ENCODE measurements around the gene ESPN. TPM values are rescaled to one million over a fixed set of nuclear protein-coding genes. Genes with fewer than 3 reads are reported as not detected.

The ESPN gene
- total and polyA plus RNA-seq, 2 of the 8 experiments (the other 6 are each of a cell fraction or from before 2014, with no cell fraction given), result 5.2 to 16.3 TPM

GRCh38 chr1:6401673-6402072, 22.9 kb upstream of the ESPN start:
- Histone ChIP-seq H3K23ac (ENCODE audit: insufficient read length) (no peak overlapping the region), H3K79me2 (ENCODE audit: control insufficient read depth in 1 of 2, insufficient read depth in 2 of 2, low read length in 2 of 2) (no peaks in the 10 kb centered on the region), H2BK5ac (ENCODE audit: low read depth, low read length) (no peak overlapping the region), H4K5ac (ENCODE audit: insufficient read length, low read depth, low read length) (no peak overlapping the region), H2BK12ac (ENCODE audit: low read depth, low read length) (no peak overlapping the region), H4K91ac (replicated peaks; ENCODE audit: insufficient read length, low read length) (no peak overlapping the region), H3K56ac (replicated peaks; ENCODE audit: insufficient read length, low read depth, low read length) (no peak overlapping the region), H3K23me2 (ENCODE audit: low read depth, low read length) (no peaks in the 10 kb centered on the region), H3K4me3 (ENCODE audit: extremely low read depth in 1 of 4, insufficient read depth in 2 of 4, low read depth in 3 of 4, low read length in 4 of 4) (no peak overlapping the region), H2BK120ac (replicated peaks; ENCODE audit: low read depth, low read length) (no peak overlapping the region), H4K8ac (ENCODE audit: extremely low read depth, insufficient read depth, low read length) (no peak overlapping the region), H3K27ac (ENCODE audit: low read depth, low read length) (no peak overlapping the region), H2AFZ (ENCODE audit: low read length) (no peak overlapping the region), H3K4me2 (ENCODE audit: insufficient read depth in 1 of 2, low read depth in 2 of 2, low read length in 2 of 2) (no peak overlapping the region), H2BK15ac (ENCODE audit: low read length) (no peak overlapping the region), H3K14ac (ENCODE audit: insufficient read length) (no peak overlapping the region), H3K4me1 (replicated peaks in 1 of 4; ENCODE audit: control insufficient read depth in 3 of 4, insufficient read depth in 4 of 4, low read length in 3 of 4) (no peaks in the 10 kb centered on the region), H3K9ac (replicated peaks in 1 of 4; ENCODE audit: extremely low read depth in 1 of 4, low read depth in 3 of 4, low read length in 3 of 4) (no peak overlapping the region), H3K36me3 (ENCODE audit: control insufficient read depth in 2 of 4, insufficient read depth in 4 of 4, low read length in 3 of 4) (no peaks in the 10 kb centered on the region), H3K9me3 (ENCODE audit: insufficient read depth in 2 of 2, low read depth in 1 of 2, low read length in 1 of 2) (no peaks in the 10 kb centered on the region), H3K79me1 (ENCODE audit: low read depth, low read length) (no peaks in the 10 kb centered on the region), H2BK20ac (ENCODE audit: low read length) (no peak overlapping the region), H4K20me1 (replicated peaks in 1 of 2; ENCODE audit: control insufficient read depth in 1 of 2, insufficient read depth in 2 of 2, low read length in 2 of 2) (no peaks in the 10 kb centered on the region), H3K27me3 (replicated peaks in 1 of 4; ENCODE audit: control insufficient read depth in 3 of 4, extremely low read depth in 1 of 4, insufficient read depth in 3 of 4, low read length in 3 of 4) (peaks cover 0 to 4% (median 2%) of the 10 kb centered on the region in 4 experiments; a peak in 4 of 7 replicates), H3K18ac (ENCODE audit: extremely low read depth, low read length) (no peak overlapping the region), H2AK5ac (ENCODE audit: low read depth, low read length) (no peak overlapping the region), H3K4ac (replicated peaks; ENCODE audit: insufficient read length, low read depth, low read length) (no peak overlapping the region)
- 93% methylated on average over 6 of the region's 6 CpGs; no CpG with 5 or more reads in 1 of the 2 experiments for WGBS, 2 experiments (ENCODE audit: extremely low coverage in 1 of 2, insufficient coverage in 1 of 2, insufficient read length in 1 of 2, insufficient replicate concordance in 2 of 2, low coverage in 1 of 2, low lambda C conversion rate in 2 of 2, missing lambda C conversion rate in 1 of 2)
- POLR2A ChIA-PET (ENCODE audit: partially characterized antibody), result interaction anchor here (0.8 kb wide), 1 partner anchor 10 kb away, joined by 3 read pairs; no protein-coding TSS in a partner anchor
- FAIRE-seq (no peak), DNase-seq (ENCODE audit: low read depth in 1 of 2, low spot score in 2 of 2) (no peak)
- TF ChIP-seq ATF3 (IDR thresholded peaks at IDR 0.05; ENCODE audit: insufficient read depth, low read depth, low read length) (no peak), BCL11A (IDR thresholded peaks at IDR 0.05; ENCODE audit: low read depth in 2 of 2, low read length in 2 of 2) (no peak)
- CTCF ChIA-PET (ENCODE audit: partially characterized antibody), result interaction anchor here (0.7 to 58.4 kb wide), 11 partner anchors 9 to 212 kb away, joined by 3 to 1769 read pairs (median 4); partner anchors contain the start of genes HES2 and PLEKHG5

All from H1 (cell line).